ENCODE data around the gene MSI1. TPM values are rescaled to one million over a fixed set of nuclear protein-coding genes. Genes with fewer than 3 reads are reported as not detected.

MSI1 gene
- total RNA-seq (not detected), polyA plus RNA-seq (not detected)

- Mint-ChIP-seq H3K27me3 (peaks cover 80% of the 10 kb centered on the region), H3K9me3 (peaks cover 0 to 8% (median 0%) of the 10 kb centered on the region in 7 donors), H3K4me3 (peak within 1 kb of the TSS; percentile 49 to 84 (median 73)), H3K4me1 (peaks cover 0 to 28% (median 4%) of the 10 kb centered on the region in 4 donors), H3K36me3 (no peaks in the 10 kb centered on the region), H3K27ac (no peak within 1 kb of the TSS)
- no peaks in the 10 kb centered on the region for H3K36me3 ChIP-seq (ENCODE audit: control insufficient read depth, insufficient read depth, low read length)
- peaks cover 12% of the 10 kb centered on the region for H3K4me1 ChIP-seq (ENCODE audit: control insufficient read depth, insufficient read depth, low read length, poor library complexity, severe bottlenecking)
- H3K9me3 ChIP-seq (ENCODE audit: control insufficient read depth in 2 of 2, low read length in 2 of 2), result no peaks in the 10 kb centered on the region
- H3K27me3 ChIP-seq (ENCODE audit: control insufficient read depth, insufficient read depth, low read length), result peaks cover 32% of the 10 kb centered on the region
- H3K27ac ChIP-seq (ENCODE audit: insufficient read depth, low read length, poor library complexity, severe bottlenecking), result no peak within 1 kb of the TSS
- ATAC-seq (ENCODE audit: low read depth in 2 of 2) (no peak), DNase-seq (no peak)
- no peak within 1 kb of the TSS for H3K4me3 ChIP-seq (ENCODE audit: low read depth, low read length)
Measured at GRCh38 chr12:120368789-120369602, at the start of gene MSI1. MSI1 (minus strand) TSS chr12:120369164; CDS start chr12:120369091, 73 bp downstream.

DNA sequence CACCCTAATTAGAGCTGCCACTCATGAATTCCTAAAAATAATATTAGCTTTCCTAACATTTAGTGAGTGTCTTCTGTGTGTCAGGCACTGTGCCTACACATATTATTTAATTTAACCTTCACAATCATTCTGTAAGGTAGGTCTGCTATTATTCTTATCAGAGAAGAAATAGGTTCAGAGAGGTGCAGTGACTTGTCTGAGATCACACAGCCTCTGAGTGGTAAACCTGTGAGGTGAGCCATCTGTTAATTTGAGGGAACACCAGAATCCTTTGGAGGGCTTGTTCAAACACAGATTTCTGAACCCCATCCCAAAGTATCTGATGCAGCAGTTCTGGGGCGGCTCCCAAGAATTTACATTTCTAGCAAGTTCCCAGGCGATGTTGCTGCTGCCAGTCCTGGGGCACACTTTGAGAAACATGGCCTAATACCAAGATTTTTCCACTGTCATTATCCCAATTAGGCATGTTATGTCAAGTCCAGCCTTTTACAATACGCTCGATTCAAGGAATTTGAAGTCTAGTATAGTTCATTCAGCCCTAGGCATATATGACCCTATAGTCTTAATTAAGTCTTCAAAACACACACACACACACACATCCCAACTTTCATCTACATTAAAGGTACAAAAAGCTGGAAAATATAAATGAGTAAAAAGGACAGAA is 49.1 kb upstream of the MSI1 start:
- H3K4me3 ChIP-seq (ENCODE audit: low read depth, low read length), result no peak overlapping the region
- Mint-ChIP-seq H3K27me3 (peaks cover 15% of the 10 kb centered on the region), H3K4me3 (no peak overlapping the region), H3K9me3 (no peaks in the 10 kb centered on the region), H3K27ac (no peak overlapping the region), H3K36me3 (no peaks in the 10 kb centered on the region), H3K4me1 (no peaks in the 10 kb centered on the region)
- H3K27me3 ChIP-seq (ENCODE audit: control insufficient read depth, insufficient read depth, low read length), result no peaks in the 10 kb centered on the region
- no peaks in the 10 kb centered on the region for H3K9me3 ChIP-seq (ENCODE audit: control insufficient read depth in 2 of 2, low read length in 2 of 2)
- no peaks in the 10 kb centered on the region for H3K4me1 ChIP-seq (ENCODE audit: control insufficient read depth, insufficient read depth, low read length, poor library complexity, severe bottlenecking)
- H3K36me3 ChIP-seq (ENCODE audit: control insufficient read depth, insufficient read depth, low read length), result no peaks in the 10 kb centered on the region
- DNase-seq (no peak), ATAC-seq (ENCODE audit: low read depth in 2 of 2) (no peak)
- H3K27ac ChIP-seq (ENCODE audit: insufficient read depth, low read length, poor library complexity, severe bottlenecking), result no peak overlapping the region

- H3K4me3 ChIP-seq (ENCODE audit: low read depth, low read length), result no peak overlapping the region
- H3K27me3 Mint-ChIP-seq, result peaks cover 18% of the 10 kb centered on the region
- H3K4me3 Mint-ChIP-seq, result no peak overlapping the region
- no peaks in the 10 kb centered on the region for H3K27me3 ChIP-seq (ENCODE audit: control insufficient read depth, insufficient read depth, low read length)
- no peaks in the 10 kb centered on the region for H3K9me3 Mint-ChIP-seq
- no peaks in the 10 kb centered on the region for H3K9me3 ChIP-seq (ENCODE audit: control insufficient read depth in 2 of 2, low read length in 2 of 2)
- no peaks in the 10 kb centered on the region for H3K4me1 ChIP-seq (ENCODE audit: control insufficient read depth, insufficient read depth, low read length, poor library complexity, severe bottlenecking)
- ATAC-seq (ENCODE audit: low read depth in 2 of 2) (no peak), DNase-seq (no peak)
- no peaks in the 10 kb centered on the region for H3K4me1 Mint-ChIP-seq
- H3K27ac ChIP-seq (ENCODE audit: insufficient read depth, low read length, poor library complexity, severe bottlenecking), result no peak overlapping the region
- H3K27ac Mint-ChIP-seq, result no peak overlapping the region
- H3K36me3 ChIP-seq (ENCODE audit: control insufficient read depth, insufficient read depth, low read length), result no peaks in the 10 kb centered on the region
- H3K36me3 Mint-ChIP-seq, result no peaks in the 10 kb centered on the region
Measured at GRCh38 chr12:120416490-120417216, 47.7 kb upstream of the MSI1 start.

DNA sequence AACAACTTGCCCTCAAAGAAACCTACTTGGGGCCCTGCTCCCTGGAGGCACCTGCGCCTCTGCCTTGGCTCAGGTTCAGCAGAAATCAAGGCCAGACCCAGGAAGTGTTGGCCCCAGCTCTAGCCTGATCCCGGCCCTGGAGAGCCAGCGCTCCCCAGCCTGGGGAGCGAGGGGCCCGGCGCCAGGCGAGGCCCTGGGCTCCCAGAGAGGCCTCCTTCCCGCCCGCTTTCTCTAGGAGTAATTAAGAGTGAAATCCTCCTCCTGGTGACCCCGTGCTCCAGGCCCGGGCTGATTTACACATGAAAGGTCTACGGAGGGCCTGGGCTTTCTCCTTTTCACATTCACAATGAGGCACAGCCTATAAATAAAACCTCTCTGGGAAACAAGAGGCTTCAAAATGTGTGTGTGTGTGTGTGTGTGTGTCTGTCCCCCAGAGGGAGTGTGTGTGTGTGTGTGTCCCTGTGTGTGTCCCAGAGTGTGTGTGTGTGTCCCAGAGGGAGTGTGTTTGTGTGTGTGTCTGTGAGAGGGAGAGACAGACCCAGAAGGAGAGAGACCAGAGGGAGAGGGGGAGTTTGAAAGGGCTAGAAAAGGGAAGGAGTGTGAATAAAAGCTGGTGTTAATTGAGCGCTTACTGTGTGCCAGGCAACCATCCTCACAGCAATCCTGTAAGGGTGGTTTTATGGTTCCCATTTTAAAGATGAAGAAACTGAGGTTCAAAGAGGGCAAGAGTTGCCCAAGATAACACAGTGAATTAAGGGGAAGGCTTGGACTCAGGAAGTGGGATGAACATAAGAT is 45.1 kb upstream of the MSI1 start:
- H3K4me1 Mint-ChIP-seq, result no peaks in the 10 kb centered on the region
- no peak for ATAC-seq (ENCODE audit: low read depth in 2 of 2)
- H3K27ac Mint-ChIP-seq, result no peak overlapping the region

GRCh38 chr12:120412421-120412820 is 43.5 kb upstream of the MSI1 start:
- H3K4me3 Mint-ChIP-seq, result no peak overlapping the region
- Histone ChIP-seq H3K4me1 (ENCODE audit: control insufficient read depth, insufficient read depth, low read length, poor library complexity, severe bottlenecking) (no peaks in the 10 kb centered on the region), H3K9me3 (ENCODE audit: control insufficient read depth in 2 of 2, low read length in 2 of 2) (no peaks in the 10 kb centered on the region), H3K4me3 (ENCODE audit: low read depth, low read length) (no peak overlapping the region), H3K36me3 (ENCODE audit: control insufficient read depth, insufficient read depth, low read length) (no peaks in the 10 kb centered on the region), H3K27ac (ENCODE audit: insufficient read depth, low read length, poor library complexity, severe bottlenecking) (no peak overlapping the region), H3K27me3 (ENCODE audit: control insufficient read depth, insufficient read depth, low read length) (no peaks in the 10 kb centered on the region)
- H3K36me3 Mint-ChIP-seq, result no peaks in the 10 kb centered on the region
- no peaks in the 10 kb centered on the region for H3K4me1 Mint-ChIP-seq
- no peaks in the 10 kb centered on the region for H3K9me3 Mint-ChIP-seq
- H3K27ac Mint-ChIP-seq, result peak overlapping the region in 1 of 3 donors; percentile 53
- peaks cover 13% of the 10 kb centered on the region for H3K27me3 Mint-ChIP-seq
- DNase-seq (no peak), ATAC-seq (ENCODE audit: low read depth in 2 of 2) (no peak)

More for the DNA sequence above, 45.1 kb upstream of the MSI1 start:
- Mint-ChIP-seq H3K4me3 (no peak overlapping the region), H3K36me3 (no peaks in the 10 kb centered on the region), H3K27me3 (peaks cover 18% of the 10 kb centered on the region), H3K9me3 (no peaks in the 10 kb centered on the region)
- no peaks in the 10 kb centered on the region for H3K9me3 ChIP-seq (ENCODE audit: control insufficient read depth in 2 of 2, low read length in 2 of 2)
- no peak overlapping the region for H3K4me3 ChIP-seq (ENCODE audit: low read depth, low read length)
- H3K27me3 ChIP-seq (ENCODE audit: control insufficient read depth, insufficient read depth, low read length), result no peaks in the 10 kb centered on the region
- no peaks in the 10 kb centered on the region for H3K4me1 ChIP-seq (ENCODE audit: control insufficient read depth, insufficient read depth, low read length, poor library complexity, severe bottlenecking)
- no peaks in the 10 kb centered on the region for H3K36me3 ChIP-seq (ENCODE audit: control insufficient read depth, insufficient read depth, low read length)
- no peak overlapping the region for H3K27ac ChIP-seq (ENCODE audit: insufficient read depth, low read length, poor library complexity, severe bottlenecking)
- no peak for DNase-seq

DNA sequence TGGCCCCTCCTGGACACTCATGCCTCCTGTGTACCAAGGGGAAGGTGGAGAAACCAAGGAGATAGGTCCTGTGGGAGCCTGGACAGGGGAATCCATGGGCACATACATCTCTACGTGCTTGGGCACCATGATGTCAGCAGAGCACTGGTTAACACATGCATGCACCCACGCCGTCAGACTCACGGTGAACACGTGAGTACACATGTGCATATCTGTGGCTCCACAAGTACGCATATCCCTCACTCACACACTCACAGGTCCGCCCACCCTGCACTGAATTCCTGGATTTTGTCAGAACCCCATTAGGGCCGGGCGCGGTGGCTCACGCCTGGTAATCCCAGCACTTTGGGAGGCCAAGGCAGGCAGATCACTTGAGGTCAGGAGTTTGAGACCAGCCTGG is 39.8 kb upstream of the MSI1 start:
- H3K9me3 ChIP-seq (ENCODE audit: control insufficient read depth in 2 of 2, low read length in 2 of 2), result peaks cover 0 to 2% of the 10 kb centered on the region in 2 experiments
- no peak for ATAC-seq (ENCODE audit: low read depth in 2 of 2)
- H3K4me3 Mint-ChIP-seq, result no peak overlapping the region
- H3K4me1 Mint-ChIP-seq, result peaks cover 0 to 5% (median 2%) of the 10 kb centered on the region in 4 donors
- no peak overlapping the region for H3K27ac Mint-ChIP-seq
- peaks cover 0 to 2% (median 0%) of the 10 kb centered on the region in 7 donors for H3K9me3 Mint-ChIP-seq
- H3K27ac ChIP-seq (ENCODE audit: insufficient read depth, low read length, poor library complexity, severe bottlenecking), result no peak overlapping the region
- H3K27me3 Mint-ChIP-seq, result peaks cover 22% of the 10 kb centered on the region
- no peaks in the 10 kb centered on the region for H3K36me3 ChIP-seq (ENCODE audit: control insufficient read depth, insufficient read depth, low read length)
- no peaks in the 10 kb centered on the region for H3K36me3 Mint-ChIP-seq
- H3K4me1 ChIP-seq (ENCODE audit: control insufficient read depth, insufficient read depth, low read length, poor library complexity, severe bottlenecking), result no peaks in the 10 kb centered on the region
- no peaks in the 10 kb centered on the region for H3K27me3 ChIP-seq (ENCODE audit: control insufficient read depth, insufficient read depth, low read length)
- no peak overlapping the region for H3K4me3 ChIP-seq (ENCODE audit: low read depth, low read length)
- DNase-seq, result no peak

GRCh38 chr12:120406553-120406952 is 37.6 kb upstream of the MSI1 start:
- no peaks in the 10 kb centered on the region for H3K4me1 ChIP-seq (ENCODE audit: control insufficient read depth, insufficient read depth, low read length, poor library complexity, severe bottlenecking)
- ATAC-seq (ENCODE audit: low read depth in 2 of 2), result no peak
- Mint-ChIP-seq H3K36me3 (no peaks in the 10 kb centered on the region), H3K4me3 (no peak overlapping the region), H3K4me1 (peaks cover 0 to 5% (median 2%) of the 10 kb centered on the region in 4 donors), H3K9me3 (peaks cover 0 to 2% (median 0%) of the 10 kb centered on the region in 7 donors), H3K27me3 (peaks cover 13% of the 10 kb centered on the region), H3K27ac (no peak overlapping the region)
- no peak overlapping the region for H3K27ac ChIP-seq (ENCODE audit: insufficient read depth, low read length, poor library complexity, severe bottlenecking)
- H3K27me3 ChIP-seq (ENCODE audit: control insufficient read depth, insufficient read depth, low read length), result no peaks in the 10 kb centered on the region
- peaks cover 0 to 2% of the 10 kb centered on the region in 2 experiments for H3K9me3 ChIP-seq (ENCODE audit: control insufficient read depth in 2 of 2, low read length in 2 of 2)
- H3K4me3 ChIP-seq (ENCODE audit: low read depth, low read length), result no peak overlapping the region
- H3K36me3 ChIP-seq (ENCODE audit: control insufficient read depth, insufficient read depth, low read length), result no peaks in the 10 kb centered on the region
- DNase-seq, result no peak
